ENCODE data around the gene HIRA.

GRCh38 chr22:19412923-19413322 lies 18.6 kb downstream of the HIRA start:
- TF ChIP-seq POLR2A (IDR thresholded peaks at IDR 0.05) = no peak
- no peak for TF ChIP-seq CTCF (IDR thresholded peaks at IDR 0.05 in 8 of 11, conservative IDR thresholded peaks at IDR 0.05 in 3 of 11)
- TF ChIP-seq POLR2AphosphoS5 (IDR thresholded peaks at IDR 0.05) = no peak
